ENCODE measurements around the gene IL1RAPL1.

- TF ChIP-seq, protein P1, sequence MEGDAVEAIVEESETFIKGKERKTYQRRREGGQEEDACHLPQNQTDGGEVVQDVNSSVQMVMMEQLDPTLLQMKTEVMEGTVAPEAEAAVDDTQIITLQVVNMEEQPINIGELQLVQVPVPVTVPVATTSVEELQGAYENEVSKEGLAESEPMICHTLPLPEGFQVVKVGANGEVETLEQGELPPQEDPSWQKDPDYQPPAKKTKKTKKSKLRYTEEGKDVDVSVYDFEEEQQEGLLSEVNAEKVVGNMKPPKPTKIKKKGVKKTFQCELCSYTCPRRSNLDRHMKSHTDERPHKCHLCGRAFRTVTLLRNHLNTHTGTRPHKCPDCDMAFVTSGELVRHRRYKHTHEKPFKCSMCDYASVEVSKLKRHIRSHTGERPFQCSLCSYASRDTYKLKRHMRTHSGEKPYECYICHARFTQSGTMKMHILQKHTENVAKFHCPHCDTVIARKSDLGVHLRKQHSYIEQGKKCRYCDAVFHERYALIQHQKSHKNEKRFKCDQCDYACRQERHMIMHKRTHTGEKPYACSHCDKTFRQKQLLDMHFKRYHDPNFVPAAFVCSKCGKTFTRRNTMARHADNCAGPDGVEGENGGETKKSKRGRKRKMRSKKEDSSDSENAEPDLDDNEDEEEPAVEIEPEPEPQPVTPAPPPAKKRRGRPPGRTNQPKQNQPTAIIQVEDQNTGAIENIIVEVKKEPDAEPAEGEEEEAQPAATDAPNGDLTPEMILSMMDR (IDR thresholded peaks at IDR 0.05) = no peak
- TF ChIP-seq POLR2A (IDR thresholded peaks at IDR 0.05; ENCODE audit: low read depth) = no peak
These were observed 884.6 kb downstream of the IL1RAPL1 start for GRCh38 chrX:29471829-29472228.

Data from esophagus muscularis mucosa (tissue), 3 donors.